ENCODE measurements around the gene CALHM2. TPM values are rescaled to one million over a fixed set of nuclear protein-coding genes. Genes with fewer than 3 reads are reported as not detected.

CALHM2 gene
- total and polyA plus RNA-seq, 2 experiments from 2014 or later = 3.2 to 7.9 TPM

DNA sequence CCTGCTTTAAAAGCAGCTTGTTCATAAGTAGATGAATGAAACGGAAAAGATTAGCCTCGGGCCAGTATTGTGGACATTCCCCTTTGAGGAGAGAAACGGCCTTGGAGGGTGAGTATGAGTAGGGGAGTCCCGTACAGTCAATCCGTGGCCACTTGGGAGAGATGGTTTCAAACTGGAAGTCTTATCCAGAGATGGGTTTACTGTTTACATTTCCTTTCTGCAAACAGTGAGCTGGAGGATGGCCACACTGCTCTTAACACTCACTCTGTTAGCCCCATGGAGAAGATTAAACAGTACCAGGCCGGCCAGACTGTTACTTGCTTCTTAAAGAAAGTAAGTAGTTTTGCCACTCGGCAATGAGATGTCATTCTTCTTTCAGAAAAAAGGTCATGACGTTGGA, 20.3 kb downstream of the CALHM2 start:
- no peak overlapping the region for H2AFZ ChIP-seq
- no peaks in the 10 kb centered on the region for H3K79me2 ChIP-seq
- H3K4me2 ChIP-seq = no peak overlapping the region
- TF ChIP-seq, protein P1, sequence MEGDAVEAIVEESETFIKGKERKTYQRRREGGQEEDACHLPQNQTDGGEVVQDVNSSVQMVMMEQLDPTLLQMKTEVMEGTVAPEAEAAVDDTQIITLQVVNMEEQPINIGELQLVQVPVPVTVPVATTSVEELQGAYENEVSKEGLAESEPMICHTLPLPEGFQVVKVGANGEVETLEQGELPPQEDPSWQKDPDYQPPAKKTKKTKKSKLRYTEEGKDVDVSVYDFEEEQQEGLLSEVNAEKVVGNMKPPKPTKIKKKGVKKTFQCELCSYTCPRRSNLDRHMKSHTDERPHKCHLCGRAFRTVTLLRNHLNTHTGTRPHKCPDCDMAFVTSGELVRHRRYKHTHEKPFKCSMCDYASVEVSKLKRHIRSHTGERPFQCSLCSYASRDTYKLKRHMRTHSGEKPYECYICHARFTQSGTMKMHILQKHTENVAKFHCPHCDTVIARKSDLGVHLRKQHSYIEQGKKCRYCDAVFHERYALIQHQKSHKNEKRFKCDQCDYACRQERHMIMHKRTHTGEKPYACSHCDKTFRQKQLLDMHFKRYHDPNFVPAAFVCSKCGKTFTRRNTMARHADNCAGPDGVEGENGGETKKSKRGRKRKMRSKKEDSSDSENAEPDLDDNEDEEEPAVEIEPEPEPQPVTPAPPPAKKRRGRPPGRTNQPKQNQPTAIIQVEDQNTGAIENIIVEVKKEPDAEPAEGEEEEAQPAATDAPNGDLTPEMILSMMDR (IDR thresholded peaks at IDR 0.05; ENCODE audit: poor library complexity) = no peak
- TF ChIP-seq EZH2 (IDR thresholded peaks at IDR 0.05; ENCODE audit: borderline replicate concordance) (no peak), EZH2phosphoT487 (IDR thresholded peaks at IDR 0.05; ENCODE audit: low read depth, severe bottlenecking, unreplicated experiment) (no peak)
- no peaks in the 10 kb centered on the region for H3K9me3 ChIP-seq (ENCODE audit: low read depth)
- WGBS (ENCODE audit: low lambda C conversion rate, missing lambda C conversion rate) = 66% methylated on average over 8 of the region's 8 CpGs
- no peak for DNase-seq (ENCODE audit: low spot score)
- H3K4me1 ChIP-seq (ENCODE audit: insufficient read depth) = no peaks in the 10 kb centered on the region
- no peak overlapping the region for H3K4me3 ChIP-seq
- no peaks in the 10 kb centered on the region for H4K20me1 ChIP-seq (ENCODE audit: insufficient read depth, poor library complexity, severe bottlenecking)
- H3K27ac ChIP-seq = no peak overlapping the region
- H3K27me3 ChIP-seq = no peaks in the 10 kb centered on the region
- H3K36me3 ChIP-seq (replicated peaks; ENCODE audit: insufficient read depth, low read depth) = no peaks in the 10 kb centered on the region
- H3K9me2 ChIP-seq (replicated peaks; ENCODE audit: insufficient read depth) = no peaks in the 10 kb centered on the region

DNA sequence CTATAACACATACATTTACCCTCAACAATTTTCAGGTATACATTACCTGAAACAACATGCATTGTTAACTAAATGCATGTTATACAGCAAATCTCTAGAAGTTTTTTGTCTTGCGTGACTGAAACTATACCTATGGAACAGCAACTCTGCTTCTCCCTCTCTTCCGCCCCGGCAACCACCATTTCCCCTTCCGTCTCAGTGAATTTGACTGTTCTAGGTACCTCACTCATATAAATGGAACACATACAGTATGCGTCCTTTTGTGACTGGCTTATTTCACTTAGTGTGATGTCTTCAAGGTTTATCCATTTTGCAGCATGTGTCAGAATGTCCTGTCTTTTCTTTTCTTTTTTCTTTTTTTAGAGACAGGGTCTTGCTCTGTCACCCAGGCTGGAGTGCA, 22.5 kb downstream of the CALHM2 start:
- H4K20me1 ChIP-seq (ENCODE audit: insufficient read depth, poor library complexity, severe bottlenecking) = no peaks in the 10 kb centered on the region
- DNase-seq (ENCODE audit: low spot score) = no peak
- H3K27me3 ChIP-seq = no peaks in the 10 kb centered on the region
- H3K79me2 ChIP-seq = no peaks in the 10 kb centered on the region
- WGBS (ENCODE audit: low lambda C conversion rate, missing lambda C conversion rate) = 95% methylated on average over 5 of the region's 5 CpGs
- H2AFZ ChIP-seq = no peak overlapping the region
- no peak overlapping the region for H3K4me2 ChIP-seq
- no peak overlapping the region for H3K4me3 ChIP-seq
- H3K27ac ChIP-seq = no peak overlapping the region
- no peaks in the 10 kb centered on the region for H3K4me1 ChIP-seq (ENCODE audit: insufficient read depth)
- no peaks in the 10 kb centered on the region for H3K9me3 ChIP-seq (ENCODE audit: low read depth)
- H3K36me3 ChIP-seq (replicated peaks; ENCODE audit: insufficient read depth, low read depth) = no peaks in the 10 kb centered on the region
- no peak for TF ChIP-seq EZH2 (IDR thresholded peaks at IDR 0.05; ENCODE audit: borderline replicate concordance)
- TF ChIP-seq EZH2phosphoT487 (IDR thresholded peaks at IDR 0.05; ENCODE audit: low read depth, severe bottlenecking, unreplicated experiment) = no peak
- TF ChIP-seq, protein P1 (IDR thresholded peaks at IDR 0.05; ENCODE audit: poor library complexity) = no peak
- H3K9me2 ChIP-seq (replicated peaks; ENCODE audit: insufficient read depth) = no peaks in the 10 kb centered on the region

GRCh38 chr10:103428989-103429643, 23.1 kb downstream of the CALHM2 start:
- DNase-seq (ENCODE audit: low spot score) = no peak
- no peaks in the 10 kb centered on the region for H3K79me2 ChIP-seq
- no peaks in the 10 kb centered on the region for H4K20me1 ChIP-seq (ENCODE audit: insufficient read depth, poor library complexity, severe bottlenecking)
- H3K36me3 ChIP-seq (replicated peaks; ENCODE audit: insufficient read depth, low read depth) = no peaks in the 10 kb centered on the region
- H3K9me3 ChIP-seq (ENCODE audit: low read depth) = no peaks in the 10 kb centered on the region
- H3K9me2 ChIP-seq (replicated peaks; ENCODE audit: insufficient read depth) = no peaks in the 10 kb centered on the region
- TF ChIP-seq EZH2 (IDR thresholded peaks at IDR 0.05; ENCODE audit: borderline replicate concordance) = no peak
- TF ChIP-seq, protein P1 (IDR thresholded peaks at IDR 0.05; ENCODE audit: poor library complexity) = no peak
- no peak for TF ChIP-seq EZH2phosphoT487 (IDR thresholded peaks at IDR 0.05; ENCODE audit: low read depth, severe bottlenecking, unreplicated experiment)
- no peaks in the 10 kb centered on the region for H3K4me1 ChIP-seq (ENCODE audit: insufficient read depth)
- H3K4me3 ChIP-seq = no peak overlapping the region
- no peaks in the 10 kb centered on the region for H3K27me3 ChIP-seq
- H2AFZ ChIP-seq = no peak overlapping the region
- WGBS (ENCODE audit: low lambda C conversion rate, missing lambda C conversion rate) = 91% methylated on average over 5 of the region's 5 CpGs
- H3K27ac ChIP-seq = no peak overlapping the region
- H3K4me2 ChIP-seq = no peak overlapping the region
